Measurements from ENCODE around the gene GALK1.
"Not testable (repeated sequence)": the region's sequence is repeated elsewhere in the genome, so short reads cannot be mapped to it uniquely, and the experiment has no call there.

The GALK1 gene

DNA sequence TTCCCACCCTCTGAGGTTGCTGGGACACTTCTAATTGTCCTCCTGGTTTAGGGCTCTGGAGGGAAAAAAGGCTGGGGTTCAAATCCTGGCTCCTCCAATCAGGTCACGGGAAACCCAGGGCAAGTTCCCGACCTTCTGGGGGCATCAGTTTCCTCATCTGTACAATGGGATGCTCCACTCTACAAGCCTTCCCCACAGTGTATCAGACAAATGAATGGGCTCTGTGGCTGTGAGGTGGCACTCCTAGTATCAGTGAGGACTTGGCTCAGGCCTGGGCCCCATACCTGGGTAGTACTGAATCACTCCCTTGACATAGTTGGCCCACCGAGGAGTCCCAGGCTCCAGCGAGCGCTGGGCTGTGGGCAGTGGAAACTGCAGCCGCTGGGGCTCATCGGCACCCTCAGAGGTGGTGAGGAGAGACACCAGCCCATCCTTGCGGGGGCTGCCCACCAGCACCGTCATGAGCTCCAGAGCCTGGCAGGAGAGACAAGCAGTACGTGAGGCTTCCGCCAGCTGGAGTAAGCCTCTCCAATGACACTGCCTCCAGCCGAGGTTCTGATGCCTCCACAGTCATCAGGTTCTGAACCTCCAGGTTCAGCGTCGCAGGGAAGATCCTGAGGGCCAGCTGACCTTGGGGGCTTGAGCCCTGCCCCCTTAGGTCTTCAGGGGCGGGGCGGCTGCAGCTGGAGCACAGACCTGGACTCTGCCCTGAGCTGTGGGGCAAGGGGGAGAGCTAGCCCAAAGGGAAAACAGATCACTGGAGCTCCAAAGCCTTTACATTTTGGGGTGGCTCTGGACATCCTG lies 1.2 kb downstream of the GALK1 start:
- no peak for DNase-seq

DNA sequence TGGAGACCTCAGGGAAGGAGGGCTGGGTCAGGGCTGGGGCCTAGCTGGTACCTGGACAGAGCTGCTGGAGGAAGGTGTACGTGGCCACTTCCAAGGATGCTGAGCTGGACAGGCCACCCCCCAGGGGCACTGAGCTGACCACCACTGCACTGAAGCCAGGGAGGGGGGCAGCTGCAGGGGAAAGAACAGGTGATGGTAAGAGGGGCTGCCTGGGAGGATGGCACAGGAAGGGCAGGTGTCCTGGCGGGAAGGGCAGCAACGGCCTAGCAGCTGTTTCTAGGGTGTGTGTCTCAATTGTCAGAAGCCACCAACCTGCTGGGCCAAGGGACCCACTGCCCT lies 1.8 kb downstream of the GALK1 start:
- no peak for DNase-seq

DNA sequence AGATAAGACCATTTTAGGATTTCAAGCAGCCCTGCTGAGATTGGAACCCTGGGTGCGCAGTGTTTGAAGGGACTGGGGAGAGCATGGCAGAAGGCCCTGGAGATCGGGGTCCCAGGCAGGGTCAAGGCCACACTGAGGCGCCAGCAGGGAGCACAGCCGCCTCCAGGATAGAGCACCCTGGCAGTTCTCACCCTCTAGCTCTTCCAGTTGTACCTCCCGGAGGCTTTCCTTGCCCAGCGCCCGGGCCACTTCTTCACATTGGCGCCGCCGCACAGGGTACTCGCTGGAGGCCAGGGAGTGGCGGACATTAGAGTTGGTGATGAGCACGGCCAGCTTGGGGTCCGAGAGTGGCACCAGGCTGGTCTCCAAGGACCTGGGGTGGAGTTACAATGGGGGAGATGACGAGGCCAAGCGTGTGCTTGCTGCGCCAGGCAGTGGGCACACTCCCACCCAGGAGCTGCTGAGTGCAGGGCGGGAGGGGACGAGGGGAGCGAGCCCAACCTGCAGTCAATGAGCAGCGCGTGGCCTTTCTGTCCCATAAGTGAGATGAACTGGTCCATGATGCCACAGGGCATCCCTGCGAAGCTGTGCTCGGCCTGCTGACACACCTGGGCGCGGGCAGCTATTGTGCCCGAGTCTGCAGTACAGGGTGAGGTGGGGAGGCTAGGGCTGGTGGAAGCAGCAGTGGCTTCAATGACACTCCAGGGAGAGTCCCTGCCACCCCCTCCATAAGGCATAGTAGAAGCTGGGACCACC lies 2.3 kb downstream of the GALK1 start:
- DNase-seq = no peak

DNA sequence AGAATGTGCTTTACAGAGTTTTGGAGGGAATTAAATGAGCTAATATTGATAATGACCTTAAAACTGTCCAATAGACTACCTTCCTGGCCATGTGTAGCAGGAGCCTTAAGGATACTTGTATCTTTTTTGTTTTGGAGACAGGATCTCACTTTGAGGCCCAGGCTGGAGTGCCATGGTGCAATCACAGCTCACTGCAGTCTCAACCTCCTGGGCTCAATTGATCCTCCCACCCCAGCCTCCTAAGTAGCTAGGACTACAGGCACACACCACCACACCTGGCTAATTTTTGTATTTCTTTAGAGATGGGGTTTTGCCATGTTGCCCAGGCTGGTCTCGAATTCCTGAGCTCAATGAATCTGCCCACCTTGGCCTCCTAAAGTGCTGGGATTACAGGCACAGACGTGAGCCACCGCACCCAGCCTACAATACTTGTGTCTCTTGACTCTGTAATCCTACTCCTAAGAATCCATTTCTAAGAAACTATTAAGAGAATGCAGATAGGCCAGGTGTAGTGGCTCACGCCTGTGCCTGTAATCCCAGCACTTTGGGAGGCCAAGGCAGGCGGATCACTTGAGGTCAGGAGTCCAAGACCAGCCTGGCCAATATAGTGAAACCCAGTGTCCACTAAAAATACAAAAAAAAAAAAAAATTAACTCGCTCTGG lies 4.9 kb downstream of the GALK1 start:
- DNase-seq = not testable (repeated sequence)

DNA sequence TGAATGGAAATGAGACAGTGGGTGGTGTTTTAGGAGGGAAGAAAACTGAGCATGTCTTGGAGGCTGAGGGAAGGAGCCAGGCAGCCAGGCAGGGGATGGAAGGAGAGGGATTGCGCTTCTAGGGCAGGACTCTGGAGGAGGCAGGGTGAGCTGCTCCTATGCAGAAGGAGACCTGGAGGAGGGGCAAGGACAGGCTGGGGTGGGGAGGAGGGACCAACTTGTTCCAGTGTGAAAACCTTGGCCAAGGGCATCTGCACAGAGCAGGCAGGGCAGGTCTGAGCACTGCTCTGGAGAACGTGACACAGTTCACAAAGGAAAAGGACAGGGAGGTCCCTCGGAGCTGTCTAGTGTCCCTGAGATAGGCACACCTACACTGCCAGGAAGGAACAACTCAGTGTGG lies 5.5 kb downstream of the GALK1 start:
- DNase-seq = no peak

DNA sequence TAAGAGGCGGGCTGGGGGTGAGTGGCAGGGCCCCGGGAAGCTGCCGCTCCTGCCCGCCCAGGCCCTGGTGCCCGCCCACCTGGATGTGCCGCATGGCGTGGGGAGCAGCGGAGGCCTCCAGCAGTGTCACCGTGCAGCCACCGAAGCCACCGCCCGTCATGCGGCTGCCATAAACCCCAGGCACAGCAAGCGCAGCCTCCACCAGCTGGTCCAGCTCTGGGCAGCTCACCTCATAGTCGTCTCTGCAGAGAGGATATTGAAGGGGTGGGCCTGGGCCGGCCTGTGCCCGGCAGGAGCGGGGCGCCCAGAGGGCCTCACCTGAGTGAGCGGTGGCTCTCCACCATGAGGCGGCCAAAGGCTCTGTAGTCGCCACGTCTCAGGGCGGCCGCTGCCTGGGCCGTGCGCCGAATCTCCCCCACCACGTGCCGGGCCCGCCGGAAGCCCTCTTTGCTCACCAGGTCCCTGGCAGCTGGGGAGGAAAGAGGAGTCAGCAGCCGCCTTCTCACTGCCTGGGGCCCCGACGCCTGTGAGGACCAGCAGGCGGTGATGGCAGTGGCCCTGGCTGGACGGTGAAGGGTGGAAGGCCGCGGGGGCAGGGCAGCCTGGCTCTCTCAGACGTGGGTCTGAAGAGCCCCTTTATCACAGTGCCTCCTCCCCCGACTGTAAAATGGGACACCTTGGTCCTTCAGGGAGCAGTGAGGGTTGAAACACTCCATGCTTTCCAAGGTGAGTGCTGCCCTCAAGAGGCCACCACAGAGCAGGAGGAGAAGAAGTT lies 6.7 kb downstream of the GALK1 start:
- no peak for DNase-seq

DNA sequence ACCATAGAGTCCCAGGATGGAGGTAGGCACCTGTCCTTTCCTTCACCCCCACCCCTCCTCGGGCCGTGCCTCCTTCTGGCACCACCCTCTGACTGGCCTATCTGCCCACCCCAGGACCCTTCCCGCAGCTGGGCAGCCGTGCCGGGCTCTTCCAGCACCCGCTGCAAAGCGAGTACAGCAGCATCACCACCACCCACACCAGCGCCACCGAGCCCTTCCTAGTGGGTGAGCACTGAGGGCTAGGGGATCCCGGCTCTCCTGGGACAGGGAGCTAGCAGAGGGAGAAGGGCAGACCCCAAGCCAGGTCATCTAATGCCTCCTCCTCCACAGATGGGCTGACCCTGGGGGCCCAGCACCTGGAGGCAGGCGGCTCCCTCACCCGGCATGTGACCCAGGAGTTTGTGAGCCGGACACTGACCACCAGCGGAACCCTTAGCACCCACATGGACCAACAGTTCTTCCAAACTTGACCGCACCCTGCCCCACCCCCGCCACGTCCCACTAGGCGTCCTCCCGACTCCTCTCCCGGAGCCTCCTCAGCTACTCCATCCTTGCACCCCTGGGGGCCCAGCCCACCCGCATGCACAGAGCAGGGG lies 7.8 kb downstream of the GALK1 start:
- no peak for DNase-seq

DNA sequence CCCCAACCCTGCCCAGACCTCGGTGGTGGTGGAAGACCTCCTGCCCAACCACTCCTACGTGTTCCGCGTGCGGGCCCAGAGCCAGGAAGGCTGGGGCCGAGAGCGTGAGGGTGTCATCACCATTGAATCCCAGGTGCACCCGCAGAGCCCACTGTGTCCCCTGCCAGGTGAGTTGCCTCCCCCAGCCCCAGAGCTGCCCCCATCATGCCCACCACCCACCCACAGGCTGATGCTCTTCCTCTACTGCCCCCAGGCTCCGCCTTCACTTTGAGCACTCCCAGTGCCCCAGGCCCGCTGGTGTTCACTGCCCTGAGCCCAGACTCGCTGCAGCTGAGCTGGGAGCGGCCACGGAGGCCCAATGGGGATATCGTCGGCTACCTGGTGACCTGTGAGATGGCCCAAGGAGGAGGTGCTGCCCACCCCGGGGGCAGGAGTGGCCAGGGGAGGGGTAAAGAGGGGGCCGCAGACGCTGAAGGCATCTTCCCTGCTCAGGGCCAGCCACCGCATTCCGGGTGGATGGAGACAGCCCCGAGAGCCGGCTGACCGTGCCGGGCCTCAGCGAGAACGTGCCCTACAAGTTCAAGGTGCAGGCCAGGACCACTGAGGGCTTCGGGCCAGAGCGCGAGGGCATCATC lies 8.4 kb downstream of the GALK1 start:
- no peak for DNase-seq

DNA sequence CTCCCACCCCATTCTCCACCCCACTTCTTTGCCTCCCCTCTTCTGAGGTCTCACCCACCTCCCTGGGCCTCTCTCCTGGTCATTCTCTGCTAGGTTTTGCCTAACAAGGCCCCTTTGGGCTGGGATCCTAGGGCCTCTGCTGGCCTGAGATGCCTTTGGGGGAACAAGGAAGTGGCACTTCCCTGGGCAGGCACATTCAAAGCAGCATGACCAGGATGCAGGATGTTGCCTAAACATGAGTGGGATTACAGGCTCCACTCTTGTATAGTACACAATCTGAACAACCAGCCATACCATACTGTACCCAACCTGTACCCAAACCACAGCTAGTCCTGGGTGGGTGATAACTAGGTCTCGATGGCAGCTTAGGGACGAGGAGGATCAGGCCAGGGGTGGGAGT lies 9.0 kb downstream of the GALK1 start:
- no peak for DNase-seq

DNA sequence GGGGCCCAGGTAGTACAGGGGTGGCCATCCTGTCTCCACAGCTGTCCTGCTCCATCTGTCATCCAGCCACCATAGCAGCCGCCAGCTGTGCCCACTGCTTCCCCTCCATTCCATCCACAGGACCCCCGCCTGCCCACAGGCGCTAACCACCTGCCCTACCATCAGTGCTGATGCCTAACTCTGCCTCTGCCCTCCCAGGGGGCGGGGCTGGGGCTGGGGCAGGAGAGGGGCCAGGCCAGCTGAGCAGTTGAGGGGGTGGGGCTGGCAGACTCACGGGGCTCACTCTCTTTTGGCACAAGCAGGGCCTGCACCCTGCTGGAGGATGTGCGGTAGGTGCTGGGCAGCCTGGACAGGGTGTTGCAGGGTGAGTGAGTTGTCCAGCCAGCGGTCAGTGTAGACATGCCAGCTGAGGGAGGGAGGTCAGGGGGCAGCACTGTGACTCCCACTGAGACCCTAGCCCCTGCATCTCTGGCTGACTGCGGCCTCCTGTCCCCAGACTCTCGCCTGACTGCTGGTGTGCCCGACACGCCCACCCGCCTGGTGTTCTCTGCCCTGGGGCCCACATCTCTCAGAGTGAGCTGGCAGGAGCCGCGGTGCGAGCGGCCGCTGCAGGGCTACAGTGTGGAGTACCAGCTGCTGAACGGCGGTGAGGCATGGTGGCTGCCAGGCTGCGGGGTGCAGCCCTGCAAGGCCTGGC lies 9.6 kb downstream of the GALK1 start:
- no peak for DNase-seq

DNA sequence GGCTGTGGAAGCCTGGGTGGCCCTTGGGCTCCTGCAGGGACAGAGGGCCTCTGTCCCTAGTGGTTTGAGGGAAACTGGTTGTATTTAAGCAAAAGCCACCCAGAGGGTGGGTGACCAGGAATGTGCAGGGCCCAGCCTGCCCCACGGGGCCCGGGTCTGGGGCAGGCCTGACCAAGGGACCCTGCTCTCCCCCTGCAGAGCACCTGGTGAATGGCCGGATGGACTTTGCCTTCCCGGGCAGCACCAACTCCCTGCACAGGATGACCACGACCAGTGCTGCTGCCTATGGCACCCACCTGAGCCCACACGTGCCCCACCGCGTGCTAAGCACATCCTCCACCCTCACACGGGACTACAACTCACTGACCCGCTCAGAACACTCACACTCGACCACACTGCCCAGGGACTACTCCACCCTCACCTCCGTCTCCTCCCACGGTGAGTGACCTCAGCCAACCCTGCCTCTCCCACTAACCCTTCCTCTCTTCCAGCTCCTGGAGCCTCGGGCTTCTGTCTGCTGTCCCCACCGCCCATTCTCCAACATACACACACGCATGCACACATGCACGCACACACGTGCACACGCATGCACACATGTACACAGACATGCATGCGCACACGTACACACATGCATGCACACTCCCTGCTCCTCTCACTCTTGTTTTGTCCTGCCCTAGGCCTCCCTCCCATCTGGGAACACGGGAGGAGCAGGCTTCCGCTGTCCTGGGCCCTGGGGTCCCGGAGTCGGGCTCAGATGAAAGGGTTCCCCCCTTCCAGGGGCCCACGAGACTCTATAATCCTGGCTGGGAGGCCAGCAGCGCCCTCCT lies 10.4 kb downstream of the GALK1 start:
- no peak for DNase-seq

DNA sequence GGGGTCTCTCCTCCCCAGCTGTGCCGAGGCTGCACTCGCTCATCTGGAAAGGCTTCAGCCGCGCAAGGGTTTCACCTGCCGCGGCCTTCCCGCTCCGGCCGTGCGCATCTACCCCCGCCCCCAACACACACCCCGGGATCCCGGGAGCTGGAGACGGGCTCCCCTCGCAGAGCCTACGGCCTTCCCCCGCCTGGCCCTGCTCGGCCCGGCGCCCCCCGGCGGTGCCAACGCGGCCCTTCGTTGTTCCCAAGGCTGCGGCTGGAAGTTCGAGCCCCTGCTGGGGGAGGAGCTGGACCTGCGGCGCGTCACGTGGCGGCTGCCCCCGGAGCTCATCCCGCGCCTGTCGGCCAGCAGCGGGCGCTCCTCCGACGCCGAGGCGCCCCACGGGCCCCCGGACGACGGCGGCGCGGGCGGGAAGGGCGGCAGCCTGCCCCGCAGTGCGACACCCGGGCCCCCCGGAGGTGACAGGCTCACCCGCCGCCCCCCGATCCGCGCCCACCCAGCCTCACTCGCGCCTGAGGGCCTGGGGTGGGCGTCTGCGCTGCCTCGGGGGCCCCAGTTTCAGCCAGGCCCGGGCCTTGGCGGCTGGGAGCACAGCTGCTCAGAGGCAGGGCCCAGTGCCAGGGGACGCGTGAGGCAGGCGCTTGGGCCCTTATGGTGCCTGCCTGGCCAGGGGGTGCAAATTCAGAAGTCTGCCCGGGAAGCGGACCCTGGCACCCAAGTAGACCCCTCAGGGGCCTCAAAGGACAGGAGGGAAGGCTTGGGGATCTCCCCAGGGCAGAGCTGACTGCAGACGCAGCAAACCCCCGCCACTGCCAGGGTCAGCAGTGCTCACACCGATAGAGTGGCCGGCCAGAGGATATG lies 11.2 kb downstream of the GALK1 start:
- no peak for DNase-seq

DNA sequence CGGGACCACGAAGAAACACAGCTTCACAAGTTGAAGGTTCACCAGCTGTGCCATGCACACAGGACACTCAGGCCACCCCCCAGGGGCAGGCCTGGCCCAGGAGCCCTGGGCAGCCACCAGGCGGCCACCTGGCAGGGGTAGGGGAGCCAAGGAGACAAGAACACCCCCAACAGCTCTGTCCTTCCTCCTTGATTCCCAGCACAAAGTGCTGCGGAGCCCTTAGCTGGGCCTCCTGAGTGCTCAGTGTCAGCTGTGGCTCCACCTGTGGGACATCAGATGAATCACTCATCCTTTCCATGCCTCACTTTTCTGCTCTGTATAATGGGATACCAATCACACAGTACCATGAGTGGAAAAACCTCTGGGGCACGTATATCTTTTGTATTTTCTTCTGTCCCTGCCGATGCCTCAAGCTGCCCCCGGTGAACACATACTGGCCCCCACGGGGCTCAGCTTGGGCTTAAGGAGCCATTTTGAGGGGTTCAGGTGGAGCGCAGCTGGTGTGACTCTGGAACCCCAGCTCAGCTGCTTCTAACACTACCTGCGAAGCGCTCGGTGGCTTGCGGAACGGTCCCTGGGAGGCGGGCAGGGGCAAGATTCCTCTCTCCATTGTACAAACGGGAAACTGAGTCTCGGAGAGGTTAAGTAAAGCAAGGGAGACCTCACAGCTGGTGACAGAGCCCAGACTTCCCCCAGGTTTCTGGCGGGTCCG lies 12.0 kb downstream of the GALK1 start:
- DNase-seq = no peak

DNA sequence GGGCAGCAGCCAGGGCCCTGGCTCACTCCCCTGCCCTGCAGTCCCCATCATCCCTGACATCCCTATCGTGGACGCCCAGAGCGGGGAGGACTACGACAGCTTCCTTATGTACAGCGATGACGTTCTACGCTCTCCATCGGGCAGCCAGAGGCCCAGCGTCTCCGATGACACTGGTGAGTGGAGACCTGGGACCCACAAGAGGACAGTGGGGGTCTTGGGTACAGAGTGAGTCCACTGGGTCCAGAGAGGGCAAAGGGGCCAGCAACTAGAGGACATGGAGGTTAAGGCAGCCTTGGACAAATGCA lies 12.6 kb downstream of the GALK1 start:
- no peak for DNase-seq

DNA sequence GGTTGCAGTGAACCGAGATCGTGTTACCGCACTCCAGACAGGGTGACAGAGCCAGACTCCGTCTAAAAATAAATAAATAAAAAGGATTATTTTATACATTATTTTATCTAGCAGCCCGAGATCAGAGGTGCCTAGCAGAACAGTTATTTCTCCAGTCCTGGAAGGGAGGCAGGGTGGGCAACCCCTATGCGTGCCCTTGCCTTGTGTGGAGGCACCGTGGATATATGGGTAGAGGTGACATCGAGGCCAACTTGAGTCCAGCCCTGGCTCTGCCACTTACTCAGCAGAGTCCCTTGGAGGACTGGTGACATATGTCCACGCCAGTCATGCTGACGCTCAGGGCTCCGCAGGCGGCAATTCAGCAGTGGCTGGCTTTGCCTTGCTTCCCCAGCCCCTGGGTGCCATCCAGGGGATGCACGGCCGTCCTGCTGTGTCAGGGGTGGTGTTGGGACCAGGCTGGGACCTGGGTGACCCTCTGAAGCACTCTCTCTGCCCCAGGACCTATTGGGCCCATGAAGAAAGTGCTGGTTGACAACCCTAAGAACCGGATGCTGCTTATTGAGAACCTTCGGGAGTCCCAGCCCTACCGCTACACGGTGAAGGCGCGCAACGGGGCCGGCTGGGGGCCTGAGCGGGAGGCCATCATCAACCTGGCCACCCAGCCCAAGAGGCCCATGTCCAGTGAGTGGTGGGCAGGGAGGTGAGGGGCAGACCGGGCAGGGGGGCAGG lies 13.2 kb downstream of the GALK1 start:
- no peak for DNase-seq

DNA sequence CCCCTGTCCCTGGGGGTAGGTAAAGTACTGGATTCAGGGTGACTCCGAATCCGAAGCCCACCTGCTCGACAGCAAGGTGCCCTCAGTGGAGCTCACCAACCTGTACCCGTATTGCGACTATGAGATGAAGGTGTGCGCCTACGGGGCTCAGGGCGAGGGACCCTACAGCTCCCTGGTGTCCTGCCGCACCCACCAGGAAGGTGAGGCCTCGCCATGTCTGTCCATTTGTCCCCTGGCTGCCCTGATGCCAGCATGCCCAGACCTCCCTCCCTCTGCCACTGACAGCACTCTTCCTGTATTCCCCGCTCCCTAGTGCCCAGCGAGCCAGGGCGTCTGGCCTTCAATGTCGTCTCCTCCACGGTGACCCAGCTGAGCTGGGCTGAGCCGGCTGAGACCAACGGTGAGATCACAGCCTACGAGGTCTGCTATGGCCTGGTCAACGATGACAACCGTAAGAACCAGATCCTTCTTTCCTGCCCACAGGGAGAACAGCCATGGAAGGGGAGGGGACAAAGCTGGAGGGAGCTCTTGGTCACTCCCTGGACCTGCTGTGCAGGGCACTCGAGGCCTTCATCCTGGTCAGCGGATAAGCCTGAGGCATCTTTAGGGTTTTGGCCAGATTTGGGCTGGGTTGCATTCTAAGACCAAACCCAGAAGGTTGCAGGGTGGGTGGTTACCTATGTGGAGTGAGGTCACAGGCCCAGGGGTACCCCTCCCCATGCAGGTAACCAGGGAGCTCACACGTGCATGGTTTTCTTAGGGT lies 14.2 kb downstream of the GALK1 start:
- DNase-seq = no peak

DNA sequence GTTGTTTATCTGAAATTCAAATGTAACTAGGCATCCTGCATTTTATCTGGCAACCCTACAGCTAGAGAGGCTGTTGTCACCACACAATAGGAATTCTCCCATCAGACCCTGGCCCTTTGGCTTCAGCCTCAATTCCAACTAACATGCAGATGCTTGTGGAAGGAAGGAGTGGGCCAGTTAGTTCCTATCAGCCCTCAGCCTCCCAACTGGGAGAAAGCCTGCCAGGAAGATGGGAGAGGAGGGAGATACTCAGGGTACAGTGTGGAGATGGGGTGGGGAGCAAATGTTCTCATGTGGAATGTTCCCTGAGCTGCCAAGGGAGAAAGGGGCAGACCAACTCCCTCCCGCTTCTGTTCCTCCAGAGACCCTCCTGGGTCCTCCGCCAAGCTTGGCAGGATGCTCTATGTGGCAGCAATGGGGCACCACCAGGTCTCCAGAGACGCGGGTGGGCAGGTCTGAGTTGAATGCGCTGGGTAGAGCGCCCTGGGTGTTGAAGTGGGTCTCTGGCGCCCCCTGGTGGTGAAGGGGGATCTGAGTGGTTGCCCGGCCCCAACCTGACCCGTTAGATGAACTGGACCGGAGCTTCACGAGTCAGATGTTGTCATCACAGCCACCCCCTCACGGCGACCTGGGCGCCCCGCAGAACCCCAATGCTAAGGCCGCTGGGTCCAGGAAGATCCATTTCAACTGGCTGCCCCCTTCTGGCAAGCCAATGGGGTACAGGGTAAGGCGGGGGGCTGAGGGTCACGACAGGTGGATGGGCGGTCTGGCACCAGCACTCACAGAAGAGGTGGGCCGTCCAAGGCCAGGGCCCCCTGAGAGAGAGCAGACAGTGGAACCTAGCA lies 15.2 kb downstream of the GALK1 start:
- DNase-seq = peak; percentile 86
